A673 (cell line): Measurements from ENCODE around the gene USP16. TPM values are rescaled to one million over a fixed set of nuclear protein-coding genes. Genes with fewer than 3 reads are reported as not detected.

Experiments
- BruUV-seq: library from RNA; stranded (reverse); fragments of 400-500 nt; replicated peaks from 2 replicates; lab custom pipeline; 2021; lab: Mats Ljungman, UMichigan
- CTCF ChIA-PET: fragments of 300-600 bp; sonication (Branson Sonifier 250); formaldehyde crosslinking; loops from one replicate; lab custom pipeline; 2022; ENCODE audit warnings: antibody characterized with exemption; lab: Charles Lee
- POLR2A ChIA-PET: fragments of 300-600 bp; sonication (Branson Sonifier 250); formaldehyde crosslinking; loops from one replicate; lab custom pipeline; 2022; ENCODE audit warnings: antibody characterized with exemption; ENCODE audit not compliant: low non-redundant PET; lab: Charles Lee
- DNase-seq: peaks from one replicate; pipeline ENCODE4 v3.0.0-alpha.2; 2015; ENCODE audit warnings: low spot score
- H3K27ac ChIP-seq: fragments of 200-600 bp; sonication (generic); 2 replicates; pipeline ENCODE4 v1.5.1; 2016; ENCODE audit warnings: mixed run types, low read depth, mild to moderate bottlenecking, mixed read lengths, antibody characterized with exemption, low read length; ENCODE audit not compliant: poor library complexity, severe bottlenecking
- H3K27me3 ChIP-seq: fragments of 200-600 bp; sonication (generic); replicated peaks from 2 replicates; pipeline ENCODE4 v1.6.1; 2017; ENCODE audit warnings: mixed run types, low read depth, mild to moderate bottlenecking, mixed read lengths, antibody characterized with exemption, low read length; ENCODE audit not compliant: insufficient read depth, poor library complexity
- H3K36me3 ChIP-seq: fragments of 200-600 bp; sonication (generic); 2 replicates; pipeline ENCODE4 v1.6.1; 2016; ENCODE audit warnings: mixed run types, mild to moderate bottlenecking, mixed read lengths, antibody characterized with exemption, low read length; ENCODE audit not compliant: insufficient read depth, poor library complexity, severe bottlenecking
- H3K4me1 ChIP-seq: fragments of 200-600 bp; sonication (generic); 2 replicates; pipeline ENCODE4 v1.6.1; 2017; ENCODE audit warnings: mixed run types, mild to moderate bottlenecking, mixed read lengths, antibody characterized with exemption, low read length; ENCODE audit not compliant: insufficient read depth, poor library complexity, severe bottlenecking
- H3K4me3 ChIP-seq: fragments of 200-600 bp; sonication (generic); 2 replicates; pipeline ENCODE4 v1.5.1; 2016; ENCODE audit warnings: low read depth, mixed run types, mild to moderate bottlenecking, mixed read lengths, low read length; ENCODE audit not compliant: poor library complexity, severe bottlenecking
- H3K9me3 ChIP-seq: fragments of 200-600 bp; sonication (generic); 2 replicates; pipeline ENCODE4 v1.6.1; 2016; ENCODE audit warnings: mixed run types, low read depth, mild to moderate bottlenecking, mixed read lengths, antibody characterized with exemption, low read length; ENCODE audit not compliant: poor library complexity, severe bottlenecking
- EZH2 ChIP-seq: fragments of 200-600 bp; sonication (generic); IDR thresholded peaks from 2 replicates; pipeline ENCODE4 v1.6.1; 2017; ENCODE audit warnings: borderline replicate concordance, low read depth, mild to moderate bottlenecking, mixed read lengths, antibody characterized with exemption, low read length; ENCODE audit not compliant: poor library complexity, severe bottlenecking
- intact Hi-C: fragments of 100-400 bp; cut with micrococcal nuclease; formaldehyde crosslinking; loops from one replicate; pipeline ENCODE4 v1.10.0; 2022; ENCODE audit not compliant: unreplicated experiment
- total RNA-seq: library from RNA; stranded (reverse); gene quantifications from 2 replicates; pipeline ENCODE4 v1.2.3, GENCODE V29; 2021
- TF ChIP-seq, protein P1 (sequence below): fragments of 300-800, 200-600 bp; sonication (generic); conservative IDR thresholded peaks from 2 replicates; pipeline ENCODE4 v1.5.1; 2017; ENCODE audit warnings: low read depth, mild to moderate bottlenecking, antibody characterized with exemption, low read length, moderate library complexity, mixed read lengths

Gene USP16
- total RNA-seq, 1 experiment from 2014 or later, result 40.6 TPM

GRCh38 chr21:29085106-29085752 lies 60.8 kb downstream of the USP16 start:
- H3K9me3 ChIP-seq, result no peaks in the 10 kb centered on the region
- H3K4me3 ChIP-seq, result no peak overlapping the region
- no peak for DNase-seq
- no peak overlapping the region for H3K27ac ChIP-seq
- H3K4me1 ChIP-seq, result peaks cover 8% of the 10 kb centered on the region
- no peaks in the 10 kb centered on the region for H3K27me3 ChIP-seq
- ChIA-PET CTCF (no interaction called here), POLR2A (no interaction called here)
- BruUV-seq, result no TSS peak
- TF ChIP-seq EZH2, result no peak
- TF ChIP-seq, protein P1, sequence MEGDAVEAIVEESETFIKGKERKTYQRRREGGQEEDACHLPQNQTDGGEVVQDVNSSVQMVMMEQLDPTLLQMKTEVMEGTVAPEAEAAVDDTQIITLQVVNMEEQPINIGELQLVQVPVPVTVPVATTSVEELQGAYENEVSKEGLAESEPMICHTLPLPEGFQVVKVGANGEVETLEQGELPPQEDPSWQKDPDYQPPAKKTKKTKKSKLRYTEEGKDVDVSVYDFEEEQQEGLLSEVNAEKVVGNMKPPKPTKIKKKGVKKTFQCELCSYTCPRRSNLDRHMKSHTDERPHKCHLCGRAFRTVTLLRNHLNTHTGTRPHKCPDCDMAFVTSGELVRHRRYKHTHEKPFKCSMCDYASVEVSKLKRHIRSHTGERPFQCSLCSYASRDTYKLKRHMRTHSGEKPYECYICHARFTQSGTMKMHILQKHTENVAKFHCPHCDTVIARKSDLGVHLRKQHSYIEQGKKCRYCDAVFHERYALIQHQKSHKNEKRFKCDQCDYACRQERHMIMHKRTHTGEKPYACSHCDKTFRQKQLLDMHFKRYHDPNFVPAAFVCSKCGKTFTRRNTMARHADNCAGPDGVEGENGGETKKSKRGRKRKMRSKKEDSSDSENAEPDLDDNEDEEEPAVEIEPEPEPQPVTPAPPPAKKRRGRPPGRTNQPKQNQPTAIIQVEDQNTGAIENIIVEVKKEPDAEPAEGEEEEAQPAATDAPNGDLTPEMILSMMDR, result no peak
- no peaks in the 10 kb centered on the region for H3K36me3 ChIP-seq
- intact Hi-C loops, result no loop called here

- TF ChIP-seq EZH2, result no peak
- TF ChIP-seq, protein P1, result no peak
- Histone ChIP-seq H3K36me3 (no peaks in the 10 kb centered on the region), H3K27ac (no peak overlapping the region), H3K4me1 (peaks cover 14% of the 10 kb centered on the region), H3K27me3 (no peaks in the 10 kb centered on the region), H3K9me3 (no peaks in the 10 kb centered on the region), H3K4me3 (no peak overlapping the region)
- ChIA-PET POLR2A (no interaction called here), CTCF (interaction anchor here (0.6 to 0.7 kb wide), 2 partner anchors 280 to 957 kb away, joined by 4 to 5 read pairs; no protein-coding TSS in a partner anchor)
- BruUV-seq, result no TSS peak
- DNase-seq, result no peak
- intact Hi-C loops, result loop anchor here (5.0 to 10.0 kb wide), 3 partner anchors 71 to 756 kb away; no protein-coding TSS in a partner anchor
These were observed 66.6 kb downstream of the USP16 start for GRCh38 chr21:29091033-29091432.

DNA sequence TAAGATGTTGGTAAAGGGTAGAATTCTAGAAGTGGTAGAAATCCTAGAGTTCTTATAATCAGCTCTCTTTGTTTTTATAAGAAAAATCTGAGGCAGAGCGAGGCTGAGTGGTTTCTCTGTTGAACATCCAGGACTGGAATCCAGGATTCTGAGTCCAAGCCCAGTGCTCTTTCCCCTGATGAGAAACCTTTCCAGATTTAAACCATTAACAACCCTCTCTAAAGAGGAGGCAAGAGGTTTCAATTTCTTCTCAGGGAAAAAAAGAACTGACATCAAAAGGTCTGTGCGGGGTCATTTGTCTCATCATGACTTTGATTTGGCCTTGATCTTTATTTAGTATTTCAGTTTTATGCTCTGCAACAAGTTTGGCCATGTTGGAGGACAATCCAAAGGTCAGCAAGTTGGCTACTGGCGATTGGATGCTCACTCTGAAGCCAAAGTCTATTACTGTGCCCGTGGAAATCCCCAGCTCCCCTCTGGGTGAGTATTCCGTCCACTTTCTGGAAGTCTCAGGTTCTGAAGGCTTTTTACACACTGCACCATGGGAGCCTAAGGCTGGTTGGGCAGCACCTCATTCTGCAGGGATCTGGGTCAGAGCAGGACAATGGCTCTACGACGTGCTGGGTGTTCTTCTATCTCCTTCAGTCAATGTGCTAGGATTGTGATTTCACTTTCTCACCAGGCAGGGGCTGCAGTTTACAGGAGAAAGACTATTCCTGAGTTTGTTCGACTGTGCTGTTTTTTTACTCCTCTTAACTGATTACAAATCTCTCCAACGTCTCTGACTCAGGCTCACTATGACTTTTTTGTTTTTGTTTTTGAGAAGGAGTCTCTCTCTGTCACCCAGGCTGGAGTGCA lies 67.9 kb downstream of the USP16 start:
- Histone ChIP-seq H3K27ac (no peak overlapping the region), H3K36me3 (no peaks in the 10 kb centered on the region), H3K27me3 (no peaks in the 10 kb centered on the region), H3K4me3 (no peak overlapping the region), H3K9me3 (no peaks in the 10 kb centered on the region), H3K4me1 (peaks cover 14% of the 10 kb centered on the region)
- intact Hi-C loops, result loop anchor here (5.0 to 10.0 kb wide), 3 partner anchors 70 to 755 kb away; no protein-coding TSS in a partner anchor
- ChIA-PET POLR2A (no interaction called here), CTCF (no interaction called here)
- TF ChIP-seq EZH2, result no peak
- TF ChIP-seq, protein P1, result 0 out of 2 replicates have a peak, but pooled peaks have one; percentile 32
- DNase-seq, result no peak
- BruUV-seq, result no TSS peak
